Osteoblast (primary cell): Measurements from ENCODE around the gene CUTA. TPM values are rescaled to one million over a fixed set of nuclear protein-coding genes. Genes with fewer than 3 reads are reported as not detected.
A peak's percentile ranks its signal among the peaks of the same experiment; 100 is the strongest.

ENCODE experiments used
- DNase-seq: peaks from one replicate; pipeline ENCODE4 v3.0.0; 2011; ENCODE audit warnings: low spot score, mixed read lengths; ENCODE audit not compliant: insufficient read length; ENCODE audit errors: missing footprints
- H2AFZ ChIP-seq: 2 replicates; pipeline ENCODE4 v1.6.0; 2011; ENCODE audit warnings: mild to moderate bottlenecking, low read length
- H3K27ac ChIP-seq: 2 replicates; pipeline ENCODE4 v1.5.1; 2011; ENCODE audit warnings: mild to moderate bottlenecking, low read depth, low read length, moderate library complexity
- H3K27me3 ChIP-seq: 2 replicates; pipeline ENCODE4 v1.6.0; 2012; ENCODE audit warnings: mild to moderate bottlenecking, control low read depth, inconsistent platforms, low read length, moderate library complexity; ENCODE audit not compliant: insufficient read depth
- H3K36me3 ChIP-seq: 2 replicates; pipeline ENCODE4 v1.5.1; 2011; ENCODE audit warnings: mild to moderate bottlenecking, low read length, control low read depth, moderate library complexity; ENCODE audit not compliant: insufficient read depth
- H3K4me1 ChIP-seq: 2 replicates; pipeline ENCODE4 v1.5.1; 2011; ENCODE audit warnings: mild to moderate bottlenecking, low read length, control low read depth, moderate library complexity; ENCODE audit not compliant: insufficient read depth
- H3K4me2 ChIP-seq: 2 replicates; pipeline ENCODE4 v1.6.0; 2011; ENCODE audit warnings: mild to moderate bottlenecking, low read length; ENCODE audit not compliant: insufficient read depth
- H3K4me3 ChIP-seq: fragments of 200-600 bp; sonication (generic); 3 replicates; pipeline ENCODE4 v1.5.1; 2012; ENCODE audit warnings: mild to moderate bottlenecking, low read length, inconsistent platforms; ENCODE audit not compliant: insufficient read depth
- H3K79me2 ChIP-seq: 2 replicates; pipeline ENCODE4 v1.6.0; 2012; ENCODE audit warnings: mild to moderate bottlenecking, low read length, control low read depth, inconsistent platforms; ENCODE audit not compliant: insufficient read depth
- H3K9me3 ChIP-seq: 2 replicates; pipeline ENCODE4 v1.5.1; 2011; ENCODE audit warnings: low read depth, low read length, control low read depth
- H4K20me1 ChIP-seq: 2 replicates; pipeline ENCODE4 v1.6.0; 2012; ENCODE audit warnings: mild to moderate bottlenecking, low read length, control low read depth; ENCODE audit not compliant: insufficient read depth
- total RNA-seq: library from RNA; depleted of rRNA; stranded (reverse); fragments of >200 nt; gene quantifications from 2 replicates; pipeline ENCODE4 v1.2.3, GENCODE V29; 2012
- TF ChIP-seq, protein P1 (sequence below): IDR thresholded peaks from 2 replicates; pipeline ENCODE4 v1.5.1; 2011; ENCODE audit warnings: mild to moderate bottlenecking, low read depth, low read length, moderate library complexity; ENCODE audit errors: extremely low read depth

Gene CUTA
- total RNA-seq, 1 donor: 122 TPM

DNA sequence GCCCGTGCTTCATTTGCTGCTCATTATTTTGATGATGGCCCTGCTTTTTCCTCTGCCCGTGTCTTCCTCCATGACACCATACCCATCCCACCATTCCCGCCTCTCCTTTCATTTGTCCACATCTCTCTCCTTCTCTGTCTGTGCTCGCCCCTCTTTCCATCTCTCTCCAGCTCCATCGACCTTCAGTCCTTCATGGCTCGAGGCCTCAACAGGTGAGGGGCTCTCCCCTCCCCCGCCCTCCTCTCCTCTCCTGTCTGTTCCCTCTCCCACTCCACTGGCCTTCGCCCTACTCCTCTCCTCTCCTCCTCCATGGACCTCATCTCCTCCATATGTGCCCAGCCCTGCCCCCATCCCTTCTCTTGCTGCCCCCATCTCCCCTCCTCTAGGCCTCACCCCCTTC, 24.4 kb upstream of the CUTA start:
- Histone ChIP-seq H3K9me3 (no peaks in the 10 kb centered on the region), H3K4me3 (no peak overlapping the region), H3K4me1 (peaks cover 3% of the 10 kb centered on the region), H3K4me2 (no peak overlapping the region), H3K79me2 (no peaks in the 10 kb centered on the region), H2AFZ (no peak overlapping the region), H3K27me3 (no peaks in the 10 kb centered on the region), H3K36me3 (peaks cover 65% of the 10 kb centered on the region), H4K20me1 (peaks cover 3% of the 10 kb centered on the region), H3K27ac (no peak overlapping the region)
- TF ChIP-seq, protein P1, sequence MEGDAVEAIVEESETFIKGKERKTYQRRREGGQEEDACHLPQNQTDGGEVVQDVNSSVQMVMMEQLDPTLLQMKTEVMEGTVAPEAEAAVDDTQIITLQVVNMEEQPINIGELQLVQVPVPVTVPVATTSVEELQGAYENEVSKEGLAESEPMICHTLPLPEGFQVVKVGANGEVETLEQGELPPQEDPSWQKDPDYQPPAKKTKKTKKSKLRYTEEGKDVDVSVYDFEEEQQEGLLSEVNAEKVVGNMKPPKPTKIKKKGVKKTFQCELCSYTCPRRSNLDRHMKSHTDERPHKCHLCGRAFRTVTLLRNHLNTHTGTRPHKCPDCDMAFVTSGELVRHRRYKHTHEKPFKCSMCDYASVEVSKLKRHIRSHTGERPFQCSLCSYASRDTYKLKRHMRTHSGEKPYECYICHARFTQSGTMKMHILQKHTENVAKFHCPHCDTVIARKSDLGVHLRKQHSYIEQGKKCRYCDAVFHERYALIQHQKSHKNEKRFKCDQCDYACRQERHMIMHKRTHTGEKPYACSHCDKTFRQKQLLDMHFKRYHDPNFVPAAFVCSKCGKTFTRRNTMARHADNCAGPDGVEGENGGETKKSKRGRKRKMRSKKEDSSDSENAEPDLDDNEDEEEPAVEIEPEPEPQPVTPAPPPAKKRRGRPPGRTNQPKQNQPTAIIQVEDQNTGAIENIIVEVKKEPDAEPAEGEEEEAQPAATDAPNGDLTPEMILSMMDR: no peak
- peak; percentile 69 for DNase-seq

DNA sequence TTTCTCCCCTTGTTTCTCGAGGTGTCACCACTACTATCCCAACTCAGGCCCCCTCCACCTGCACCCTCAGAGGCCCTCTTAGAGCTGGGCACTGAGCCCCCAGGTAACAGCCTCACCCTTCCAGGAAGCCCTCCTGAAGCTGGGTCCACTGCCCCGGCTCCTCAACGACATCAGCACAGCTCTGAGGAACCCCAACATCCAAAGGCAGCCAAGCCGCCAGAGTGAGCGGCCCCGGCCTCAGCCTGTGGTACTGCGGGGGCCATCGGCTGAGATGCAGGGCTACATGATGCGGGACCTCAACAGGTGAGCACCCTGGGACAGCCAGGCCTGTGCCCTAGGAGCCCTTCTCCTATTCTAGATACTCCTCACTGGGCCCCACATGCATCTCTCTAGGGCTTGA, 23.6 kb upstream of the CUTA start:
- Histone ChIP-seq H3K79me2 (no peaks in the 10 kb centered on the region), H2AFZ (no peak overlapping the region), H3K27ac (no peak overlapping the region), H3K4me2 (no peak overlapping the region), H4K20me1 (peaks cover 3% of the 10 kb centered on the region), H3K27me3 (no peaks in the 10 kb centered on the region), H3K4me3 (no peak overlapping the region), H3K36me3 (peaks cover 64% of the 10 kb centered on the region), H3K9me3 (no peaks in the 10 kb centered on the region), H3K4me1 (peaks cover 3% of the 10 kb centered on the region)
- TF ChIP-seq, protein P1: no peak
- no peak for DNase-seq

DNA sequence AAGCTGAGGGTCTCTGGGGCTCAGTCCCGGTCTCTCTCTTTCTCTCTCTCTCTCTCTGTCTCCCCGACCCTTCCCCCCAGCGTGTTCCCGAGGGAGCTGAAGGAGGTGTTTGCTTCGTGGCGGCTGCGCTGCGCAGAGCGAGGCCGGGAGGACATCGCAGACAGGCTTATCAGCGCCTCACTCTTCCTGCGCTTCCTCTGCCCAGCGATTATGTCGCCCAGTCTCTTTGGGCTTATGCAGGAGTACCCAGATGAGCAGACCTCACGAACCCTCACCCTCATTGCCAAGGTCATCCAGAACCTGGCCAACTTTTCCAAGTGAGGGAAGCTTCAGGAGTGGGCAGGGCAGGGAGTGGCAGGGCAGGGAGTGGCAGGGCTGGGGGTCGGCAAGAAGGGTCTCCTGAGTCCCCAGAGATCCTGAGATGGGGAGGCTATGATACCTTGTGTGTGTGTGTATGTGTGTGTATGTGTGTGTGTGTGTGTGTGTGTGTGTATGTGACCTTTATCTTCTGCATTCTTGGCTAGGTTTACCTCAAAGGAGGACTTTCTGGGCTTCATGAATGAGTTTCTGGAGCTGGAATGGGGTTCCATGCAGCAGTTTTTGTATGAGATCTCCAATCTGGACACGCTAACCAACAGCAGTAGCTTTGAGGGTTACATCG, 22.9 kb upstream of the CUTA start:
- H2AFZ ChIP-seq: no peak overlapping the region
- H3K79me2 ChIP-seq: no peaks in the 10 kb centered on the region
- TF ChIP-seq, protein P1: no peak
- H3K4me3 ChIP-seq: no peak overlapping the region
- no peak overlapping the region for H3K4me2 ChIP-seq
- no peaks in the 10 kb centered on the region for H3K27me3 ChIP-seq
- peak; percentile 34 for DNase-seq
- peaks cover 3% of the 10 kb centered on the region for H3K4me1 ChIP-seq
- peaks cover 64% of the 10 kb centered on the region for H3K36me3 ChIP-seq
- peaks cover 3% of the 10 kb centered on the region for H4K20me1 ChIP-seq
- H3K27ac ChIP-seq: no peak overlapping the region
- H3K9me3 ChIP-seq: no peaks in the 10 kb centered on the region

DNA sequence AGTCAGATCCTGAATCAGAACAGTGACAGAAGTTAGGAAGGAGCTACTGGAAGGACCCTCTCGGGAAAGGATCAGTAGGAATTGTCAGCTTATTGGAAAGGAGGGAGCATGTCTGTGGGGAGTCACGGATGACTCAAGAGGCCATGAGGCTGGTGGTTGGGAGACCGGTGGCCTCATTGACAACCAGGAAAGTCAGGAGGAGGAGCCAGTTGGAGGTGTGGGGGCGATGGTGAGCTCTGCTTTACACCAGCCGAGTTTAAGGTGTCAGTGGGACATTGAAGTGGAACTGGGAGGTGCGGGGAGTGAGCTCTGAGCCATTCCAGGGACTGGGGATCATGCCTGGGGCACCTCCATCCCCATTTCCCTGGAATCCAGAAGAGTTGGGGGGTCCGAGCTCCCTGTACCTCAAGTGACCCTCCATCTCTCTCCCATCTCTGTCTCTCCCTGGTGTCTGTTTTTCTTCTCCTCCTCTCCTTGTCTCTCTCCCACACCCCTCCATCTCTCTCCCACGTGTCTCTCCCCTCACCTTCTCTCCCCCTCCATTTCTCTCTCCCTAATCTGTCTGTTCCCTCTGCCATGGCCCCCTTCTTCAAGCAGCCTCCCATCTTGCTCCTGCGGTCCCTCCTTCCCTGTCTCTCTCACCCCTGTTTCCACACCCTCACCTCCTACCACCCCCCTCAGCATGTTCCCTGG, 22.2 kb upstream of the CUTA start:
- H3K9me3 ChIP-seq: no peaks in the 10 kb centered on the region
- no peak overlapping the region for H3K4me2 ChIP-seq
- TF ChIP-seq, protein P1: no peak
- H3K27me3 ChIP-seq: no peaks in the 10 kb centered on the region
- peak; percentile 88 for DNase-seq
- H3K4me1 ChIP-seq: peaks cover 3% of the 10 kb centered on the region
- H3K4me3 ChIP-seq: no peak overlapping the region
- no peaks in the 10 kb centered on the region for H3K79me2 ChIP-seq
- no peak overlapping the region for H3K27ac ChIP-seq
- no peak overlapping the region for H2AFZ ChIP-seq
- H3K36me3 ChIP-seq: peaks cover 66% of the 10 kb centered on the region
- H4K20me1 ChIP-seq: peaks cover 3% of the 10 kb centered on the region
